Keratinocyte (primary cell): ENCODE data around the gene SERINC1. TPM values are rescaled to one million over a fixed set of nuclear protein-coding genes. Genes with fewer than 3 reads are reported as not detected.
A peak's percentile ranks its signal among the peaks of the same experiment; 100 is the strongest.

Experiments
- DNase-seq: peaks from one replicate; pipeline ENCODE4 v3.0.0-alpha.2; 2011; ENCODE audit warnings: low read depth, missing footprints, low spot score
- FAIRE-seq: peaks from 2 replicates; lab custom pipeline; 2011; peaks lifted over from hg19 to GRCh38; lab: Jason Lieb, UNC
- H2AFZ ChIP-seq: 2 replicates; pipeline ENCODE4 v1.6.0; 2012; ENCODE audit warnings: low read length, control low read depth, inconsistent platforms; ENCODE audit not compliant: control insufficient read depth
- H3K27ac ChIP-seq: 2 replicates; pipeline ENCODE4 v1.5.1; 2011; ENCODE audit warnings: low read length; ENCODE audit not compliant: control insufficient read depth, insufficient read depth
- H3K27me3 ChIP-seq: 3 replicates; pipeline ENCODE4 v1.6.0; 2011; ENCODE audit warnings: low read length; ENCODE audit not compliant: control insufficient read depth, insufficient read depth; ENCODE audit errors: extremely low read depth
- H3K36me3 ChIP-seq, 2 experiments: 2 replicates in 1 of 2; 3 replicates in 1 of 2; pipeline ENCODE4 v1.5.1; 2011; ENCODE audit warnings: low read length in 2 of 2, mild to moderate bottlenecking in 1 of 2; ENCODE audit not compliant: control insufficient read depth in 2 of 2, insufficient read depth in 2 of 2; ENCODE audit errors: extremely low read depth in 1 of 2
- H3K4me1 ChIP-seq: 3 replicates; pipeline ENCODE4 v1.5.1; 2011; ENCODE audit warnings: low read length; ENCODE audit not compliant: control insufficient read depth, insufficient read depth; ENCODE audit errors: extremely low read depth
- H3K4me2 ChIP-seq: 3 replicates; pipeline ENCODE4 v1.6.0; 2011; ENCODE audit warnings: low read depth, low read length; ENCODE audit not compliant: control insufficient read depth, insufficient read depth; ENCODE audit errors: extremely low read depth
- H3K4me3 ChIP-seq, 3 experiments: fragments of 200-600 bp in 1 of 3; sonication (generic) in 1 of 3; 2 replicates in 2 of 3; 3 replicates in 1 of 3; pipeline ENCODE4 v1.5.1; 2011 to 2016; ENCODE audit warnings: low read length in 3 of 3, mild to moderate bottlenecking in 3 of 3, control low read depth in 2 of 3, inconsistent platforms in 1 of 3, low read depth in 1 of 3, mixed read lengths in 1 of 3, mixed run types in 1 of 3, moderate library complexity in 1 of 3; ENCODE audit not compliant: control insufficient read depth in 2 of 3, insufficient read depth in 2 of 3; ENCODE audit errors: extremely low read depth in 1 of 3
- H3K79me2 ChIP-seq: 2 replicates; pipeline ENCODE4 v1.6.0; 2012; ENCODE audit warnings: low read length; ENCODE audit not compliant: control insufficient read depth, insufficient read depth
- H3K9ac ChIP-seq: 3 replicates; pipeline ENCODE4 v1.6.0; 2011; ENCODE audit warnings: low read length; ENCODE audit not compliant: control insufficient read depth, insufficient read depth; ENCODE audit errors: extremely low read depth
- H3K9me1 ChIP-seq: 3 replicates; pipeline ENCODE4 v1.6.0; 2011; ENCODE audit warnings: low read length; ENCODE audit not compliant: control insufficient read depth, insufficient read depth; ENCODE audit errors: extremely low read depth
- H3K9me3 ChIP-seq: 2 replicates; pipeline ENCODE4 v1.5.1; 2012; ENCODE audit warnings: low read depth, low read length; ENCODE audit not compliant: control insufficient read depth
- H4K20me1 ChIP-seq: 3 replicates; pipeline ENCODE4 v1.6.0; 2011; ENCODE audit warnings: low read length; ENCODE audit not compliant: control insufficient read depth, insufficient read depth; ENCODE audit errors: extremely low read depth
- CTCF ChIP-seq, 3 experiments: IDR thresholded peaks in 1 of 3; conservative IDR thresholded peaks in 1 of 3; optimal IDR thresholded peaks in 1 of 3; 2 replicates in 2 of 3; 3 replicates in 1 of 3; pipeline versions ENCODE3 to v1.5.1; 2011; ENCODE audit warnings: low read length in 3 of 3, mild to moderate bottlenecking in 3 of 3, moderate library complexity in 2 of 3, control low read depth in 1 of 3, inconsistent platforms in 1 of 3; ENCODE audit not compliant: insufficient read depth in 2 of 3; ENCODE audit errors: extremely low read depth in 1 of 3
- EZH2 ChIP-seq: IDR thresholded peaks from one replicate; pipeline ENCODE4 v1.6.1; 2012; ENCODE audit warnings: inconsistent platforms, mild to moderate bottlenecking, low read length, moderate library complexity
- dilution Hi-C: fragments of 300-500 bp; cut with MboI; formaldehyde crosslinking; loops from one replicate; pipeline ENCODE4 v1.7.0; 2020; ENCODE audit warnings: low sequenced_read_pairs; ENCODE audit not compliant: extremely low pct_ligation_motif_present
- polyA plus RNA-seq, 5 experiments: library from polyadenylated mRNA; depleted of rRNA in 3 of 5; stranded (reverse) in 3 of 5; stranded (forward) in 1 of 5; unstranded in 1 of 5; fragments of >200 nt; gene quantifications; 1 replicate in 1 of 5; 2 replicates in 3 of 5; 3 replicates in 1 of 5; pipeline versions ENCODE4 v1.2.1 to v1.2.3, GENCODE V29; 2011 to 2012; ENCODE audit warnings: missing spikeins in 2 of 5, low read depth in 1 of 5, low replicate concordance in 1 of 5

The SERINC1 gene
- polyA plus RNA-seq, 1 donor (not counting 4 experiments of a cell fraction or from before 2014, with no cell fraction given), result 116 TPM

DNA sequence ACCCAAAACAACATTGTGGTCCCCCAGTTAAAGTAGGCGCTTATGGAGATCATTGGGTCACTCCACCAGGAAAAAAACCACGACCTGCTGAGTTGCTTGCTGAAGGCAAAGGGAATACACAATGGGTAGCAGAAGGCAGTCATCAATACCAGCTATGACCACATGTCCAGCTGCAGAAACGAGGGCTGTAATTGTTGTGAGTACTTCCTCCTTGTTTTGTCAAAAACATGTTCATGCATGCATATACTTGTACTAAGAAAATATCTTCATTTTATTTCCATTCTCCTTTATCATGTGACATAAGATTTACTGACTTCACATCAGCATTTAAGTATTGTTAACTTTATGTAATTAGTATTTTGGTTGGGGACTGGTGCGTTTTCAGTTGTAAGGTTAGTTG lies 16.9 kb downstream of the SERINC1 start:
- no peaks in the 10 kb centered on the region for H3K9me3 ChIP-seq
- peaks cover 7 to 12% of the 10 kb centered on the region in 2 experiments for H3K36me3 ChIP-seq
- H3K9ac ChIP-seq, result no peak overlapping the region
- no peaks in the 10 kb centered on the region for H3K9me1 ChIP-seq
- H3K4me1 ChIP-seq, result peaks cover 4% of the 10 kb centered on the region
- H3K79me2 ChIP-seq, result peaks cover 18% of the 10 kb centered on the region
- H3K27ac ChIP-seq, result no peak overlapping the region
- TF ChIP-seq CTCF (optimal IDR thresholded peaks at IDR 0.05 in 1 of 3, IDR thresholded peaks at IDR 0.05 in 1 of 3, conservative IDR thresholded peaks at IDR 0.05 in 1 of 3; ENCODE audit: extremely low read depth in 1 of 3, insufficient read depth in 2 of 3, low read length in 3 of 3) (no peak), EZH2 (no peak)
- dilution Hi-C loops, result no loop called here
- no peak overlapping the region for H3K4me3 ChIP-seq
- no peak overlapping the region for H2AFZ ChIP-seq
- H3K27me3 ChIP-seq, result no peaks in the 10 kb centered on the region
- no peak overlapping the region for H3K4me2 ChIP-seq
- no peak for DNase-seq
- peak; percentile 51 for FAIRE-seq
- no peaks in the 10 kb centered on the region for H4K20me1 ChIP-seq

GRCh38 chr6:122452509-122452908 lies 19.1 kb downstream of the SERINC1 start:
- H3K9me3 ChIP-seq, result no peaks in the 10 kb centered on the region
- H3K9ac ChIP-seq, result no peak overlapping the region
- H3K4me2 ChIP-seq, result no peak overlapping the region
- H2AFZ ChIP-seq, result no peak overlapping the region
- H3K79me2 ChIP-seq, result peaks cover 2% of the 10 kb centered on the region
- DNase-seq (no peak), FAIRE-seq (no peak)
- H3K4me1 ChIP-seq, result peaks cover 4% of the 10 kb centered on the region
- H3K27me3 ChIP-seq, result no peaks in the 10 kb centered on the region
- H3K27ac ChIP-seq, result no peak overlapping the region
- H3K4me3 ChIP-seq, result no peak overlapping the region
- H3K9me1 ChIP-seq, result no peaks in the 10 kb centered on the region
- H4K20me1 ChIP-seq, result no peaks in the 10 kb centered on the region
- dilution Hi-C loops, result no loop called here
- H3K36me3 ChIP-seq, result peaks cover 14 to 16% of the 10 kb centered on the region in 2 experiments
- TF ChIP-seq EZH2 (no peak), CTCF (optimal IDR thresholded peaks at IDR 0.05 in 1 of 3, IDR thresholded peaks at IDR 0.05 in 1 of 3, conservative IDR thresholded peaks at IDR 0.05 in 1 of 3; ENCODE audit: extremely low read depth in 1 of 3, insufficient read depth in 2 of 3, low read length in 3 of 3) (no peak)
